Ovary (tissue), 3 donors: ENCODE measurements around the gene MROH8.

Experiments
- EP300 ChIP-seq: sonication (generic); formaldehyde crosslinking; IDR thresholded peaks from one replicate; pipeline ENCODE4 v1.6.1; 2017; ENCODE audit warnings: antibody characterized with exemption
- POLR2A ChIP-seq: fragments of 450-650 bp; IDR thresholded peaks from one replicate; pipeline ENCODE4 v1.6.1; 2017; ENCODE audit warnings: antibody characterized with exemption, mild to moderate bottlenecking, moderate library complexity
- TF ChIP-seq, protein P1 (sequence below), 3 donors: fragments of 450-650 bp in 2 of 3; fragments of 200-600 bp in 1 of 3; IDR thresholded peaks; one replicate each; pipeline versions ENCODE4 v1.5.1 to v1.8.0; 2016 to 2022; ENCODE audit warnings: antibody characterized with exemption in 3 of 3, mild to moderate bottlenecking in 1 of 3
- donor health status: DM: no; HTN: no; CAD: no.

DNA sequence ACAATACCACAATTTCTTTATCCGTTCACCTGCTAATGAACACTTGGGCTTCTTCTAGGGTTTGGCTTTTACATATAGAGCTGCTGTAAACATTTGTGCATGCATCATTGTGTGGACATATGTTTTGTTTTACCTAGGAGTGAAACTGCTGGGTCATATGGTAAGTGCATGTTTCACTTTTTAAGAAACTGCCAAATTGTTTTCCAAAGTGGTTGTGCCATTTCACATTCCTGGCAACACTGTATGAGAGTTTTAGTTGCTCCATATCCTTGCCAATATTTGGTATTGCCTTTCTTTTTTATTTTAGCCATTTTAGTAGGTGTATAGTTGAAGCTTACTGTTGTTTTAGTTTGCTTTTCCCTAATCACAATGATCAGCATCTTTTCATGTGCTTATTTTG lies 14.3 kb downstream of the MROH8 start:
- TF ChIP-seq, protein P1, sequence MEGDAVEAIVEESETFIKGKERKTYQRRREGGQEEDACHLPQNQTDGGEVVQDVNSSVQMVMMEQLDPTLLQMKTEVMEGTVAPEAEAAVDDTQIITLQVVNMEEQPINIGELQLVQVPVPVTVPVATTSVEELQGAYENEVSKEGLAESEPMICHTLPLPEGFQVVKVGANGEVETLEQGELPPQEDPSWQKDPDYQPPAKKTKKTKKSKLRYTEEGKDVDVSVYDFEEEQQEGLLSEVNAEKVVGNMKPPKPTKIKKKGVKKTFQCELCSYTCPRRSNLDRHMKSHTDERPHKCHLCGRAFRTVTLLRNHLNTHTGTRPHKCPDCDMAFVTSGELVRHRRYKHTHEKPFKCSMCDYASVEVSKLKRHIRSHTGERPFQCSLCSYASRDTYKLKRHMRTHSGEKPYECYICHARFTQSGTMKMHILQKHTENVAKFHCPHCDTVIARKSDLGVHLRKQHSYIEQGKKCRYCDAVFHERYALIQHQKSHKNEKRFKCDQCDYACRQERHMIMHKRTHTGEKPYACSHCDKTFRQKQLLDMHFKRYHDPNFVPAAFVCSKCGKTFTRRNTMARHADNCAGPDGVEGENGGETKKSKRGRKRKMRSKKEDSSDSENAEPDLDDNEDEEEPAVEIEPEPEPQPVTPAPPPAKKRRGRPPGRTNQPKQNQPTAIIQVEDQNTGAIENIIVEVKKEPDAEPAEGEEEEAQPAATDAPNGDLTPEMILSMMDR (IDR thresholded peaks at IDR 0.05), result no peak
- no peak for TF ChIP-seq POLR2A
- no peak for TF ChIP-seq EP300
